HG03558 (cell line): ENCODE results near the gene FAM81A.

ENCODE experiments used
- ATAC-seq: cut with Tn5 transposase; IDR thresholded peaks from one replicate; pipeline ENCODE4 v1.9.1; 2021; ENCODE audit warnings: moderate number of reproducible peaks; ENCODE audit not compliant: unreplicated experiment; ENCODE audit errors: extremely low read depth

FAM81A gene

DNA sequence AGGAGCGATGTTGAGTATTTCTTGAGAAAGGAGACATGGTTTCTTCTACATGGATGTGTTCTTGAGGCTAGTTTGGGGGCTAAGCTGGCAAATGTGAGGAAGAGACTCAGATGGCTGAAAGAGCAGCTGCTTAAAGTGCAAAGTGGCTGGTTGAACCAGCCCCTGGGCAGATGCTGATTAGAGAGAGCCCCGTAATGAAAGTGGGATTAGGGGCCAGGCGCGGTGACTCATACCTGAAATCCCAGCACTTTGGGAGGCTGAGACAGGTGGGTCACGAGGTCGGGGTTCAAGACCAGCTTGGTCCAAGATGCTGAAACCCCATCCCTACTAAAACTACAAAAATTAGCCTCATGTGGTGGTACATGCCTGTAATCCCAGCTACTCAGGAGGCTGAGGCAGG, 98.6 kb downstream of the FAM81A start:
- ATAC-seq: no peak

DNA sequence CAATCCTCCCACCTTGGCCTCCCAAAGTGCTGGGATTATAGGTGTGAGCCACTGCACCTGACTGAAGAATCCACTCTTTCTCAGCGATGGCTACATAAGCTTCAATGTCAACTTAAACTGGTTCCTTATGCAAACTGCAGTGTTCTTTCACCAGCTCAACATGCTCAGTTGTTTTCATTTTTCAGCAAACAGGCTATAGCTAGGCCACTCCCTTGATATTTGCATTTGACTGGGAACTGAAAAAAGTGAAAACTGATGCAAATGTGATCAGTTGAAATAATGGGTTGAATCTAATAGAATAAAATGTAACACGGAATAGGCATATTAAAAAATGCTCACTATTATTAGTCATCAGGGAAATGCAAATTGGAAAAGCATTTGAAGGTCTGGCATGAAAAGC, 99.4 kb downstream of the FAM81A start:
- ATAC-seq: no peak

DNA sequence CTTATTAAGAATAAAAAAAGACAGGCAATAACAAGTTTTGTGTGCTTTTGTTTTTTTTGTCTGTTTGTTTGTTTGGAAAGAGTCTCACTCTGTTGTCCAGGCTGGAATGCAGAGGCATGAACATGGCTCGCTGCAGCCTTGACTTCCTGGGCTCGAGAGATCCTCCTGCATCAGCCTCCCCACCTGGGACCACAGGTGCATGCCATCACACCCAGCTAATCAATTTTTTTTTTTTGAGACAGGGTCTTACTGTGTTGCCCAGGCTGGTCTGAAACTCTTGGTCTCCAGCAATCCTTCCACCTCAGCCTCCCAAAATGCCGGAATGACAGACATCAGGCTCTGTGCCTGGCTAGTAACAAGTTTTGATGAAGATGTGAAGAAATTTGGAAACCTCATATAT, 100.5 kb downstream of the FAM81A start:
- no peak for ATAC-seq

DNA sequence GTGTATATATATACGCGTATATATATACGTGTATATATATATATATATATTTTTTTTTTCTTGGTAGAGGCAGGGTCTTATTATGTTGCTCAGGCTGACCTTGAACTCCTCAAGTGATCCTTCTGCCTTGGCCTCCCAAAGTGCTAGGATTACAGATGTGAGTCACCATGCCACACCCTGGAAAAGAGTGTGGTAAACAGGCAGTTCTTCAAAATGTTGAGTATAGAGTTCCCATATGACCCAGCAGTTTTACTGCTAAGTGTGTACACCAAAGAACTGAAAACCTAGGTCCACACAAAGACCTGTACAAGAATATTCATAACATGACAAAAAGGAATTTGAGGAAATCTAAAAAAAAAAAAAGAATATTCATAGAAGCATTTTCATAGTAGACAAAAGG, 101.8 kb downstream of the FAM81A start:
- no peak for ATAC-seq

DNA sequence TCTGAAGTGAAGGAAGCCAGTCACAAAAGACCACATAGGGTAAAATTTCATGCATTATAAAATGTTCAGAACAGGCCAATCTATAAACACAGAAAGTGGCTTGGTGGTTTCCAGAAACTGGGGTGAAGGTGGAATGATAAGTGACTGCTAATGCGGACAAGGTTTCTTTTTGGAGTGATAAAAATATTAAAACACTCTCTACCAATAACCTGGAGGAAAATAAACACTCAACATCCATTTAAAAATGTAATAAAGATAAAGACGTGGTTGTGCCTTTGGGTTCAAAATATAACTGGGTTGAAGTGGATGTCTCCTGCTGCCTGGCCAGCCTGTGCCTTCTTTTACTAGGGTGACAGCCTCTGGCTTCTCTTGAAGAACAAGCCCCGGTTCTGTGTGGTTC, 102.7 kb downstream of the FAM81A start:
- no peak for ATAC-seq

DNA sequence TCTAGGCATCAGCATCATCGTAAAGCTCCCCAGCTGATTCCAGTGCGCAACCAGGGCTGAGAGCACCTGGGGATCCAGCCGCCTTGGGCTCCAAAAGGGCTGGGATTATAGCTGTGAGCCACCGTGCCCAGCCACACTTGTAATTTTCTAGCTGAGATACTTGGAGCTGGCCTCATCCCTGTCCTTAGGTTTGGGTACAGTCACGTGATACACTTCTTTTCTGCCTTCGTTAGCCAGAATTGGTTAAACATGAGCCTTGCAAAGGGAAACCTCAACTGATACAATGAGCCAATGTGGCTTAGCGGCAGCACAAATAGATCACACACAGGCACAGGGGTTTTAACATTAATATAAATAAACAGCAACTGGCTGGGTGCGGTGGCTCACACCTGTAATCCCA, 103.8 kb downstream of the FAM81A start:
- ATAC-seq: no peak

DNA sequence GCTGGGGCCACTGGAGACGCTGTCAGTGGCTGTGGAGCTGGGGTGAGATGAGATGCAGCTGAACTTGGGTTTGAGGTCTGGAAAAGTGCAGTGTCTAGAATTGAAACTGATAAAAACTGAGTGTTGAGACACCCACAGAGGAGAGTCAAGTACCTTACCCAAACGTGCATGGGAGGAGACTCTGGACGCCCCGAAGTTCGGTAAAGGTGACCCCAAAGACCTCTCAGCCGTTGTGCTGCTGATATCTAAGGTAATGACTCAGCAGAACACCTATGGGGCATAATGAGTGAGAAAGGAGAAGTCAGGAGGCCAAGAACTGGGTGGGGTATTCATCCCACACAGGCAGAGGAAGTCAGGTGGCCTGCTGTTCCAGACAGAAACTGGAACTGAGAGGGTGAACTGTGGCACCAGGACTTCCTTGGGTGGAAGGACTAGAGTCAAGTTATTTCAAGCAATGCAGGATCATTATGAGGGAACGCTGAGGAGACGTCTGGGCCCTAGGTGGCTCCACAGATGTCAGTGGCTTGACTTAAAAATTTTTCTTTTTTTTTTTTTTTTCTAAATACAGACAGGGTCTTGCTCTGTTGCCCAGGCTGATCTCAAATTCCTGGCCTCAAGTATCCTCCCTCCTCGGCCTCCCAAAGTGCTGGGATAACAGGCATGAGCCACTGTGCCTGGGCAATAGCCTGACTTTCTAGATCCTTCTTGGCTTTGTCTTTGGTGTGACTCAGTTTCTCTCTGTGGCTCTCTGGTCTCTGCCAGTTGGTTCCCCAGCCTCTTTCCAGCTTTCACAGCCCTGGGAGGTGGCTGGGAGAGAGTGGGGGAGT, 105.9 kb downstream of the FAM81A start:
- peak; percentile 48 for ATAC-seq

DNA sequence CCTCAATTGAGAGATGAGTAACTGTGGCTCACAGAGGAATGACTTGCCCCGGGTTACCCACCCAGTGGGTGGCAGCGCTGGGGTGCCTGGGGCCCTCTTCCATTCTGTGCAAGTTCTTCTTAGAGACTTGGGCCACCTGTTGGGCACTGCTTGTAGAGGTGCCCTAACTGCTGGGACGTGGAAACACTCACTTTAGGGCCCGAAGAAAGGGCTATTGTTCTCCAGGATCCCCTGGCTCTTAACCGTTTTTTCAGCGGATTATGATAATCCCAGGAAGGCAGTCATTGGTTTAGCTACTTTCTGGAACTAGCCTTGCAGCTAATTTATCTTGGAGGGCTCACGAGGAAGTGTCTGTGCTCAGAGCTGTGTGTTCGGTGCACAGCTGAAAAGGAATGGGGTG, 107.6 kb downstream of the FAM81A start:
- no peak for ATAC-seq

DNA sequence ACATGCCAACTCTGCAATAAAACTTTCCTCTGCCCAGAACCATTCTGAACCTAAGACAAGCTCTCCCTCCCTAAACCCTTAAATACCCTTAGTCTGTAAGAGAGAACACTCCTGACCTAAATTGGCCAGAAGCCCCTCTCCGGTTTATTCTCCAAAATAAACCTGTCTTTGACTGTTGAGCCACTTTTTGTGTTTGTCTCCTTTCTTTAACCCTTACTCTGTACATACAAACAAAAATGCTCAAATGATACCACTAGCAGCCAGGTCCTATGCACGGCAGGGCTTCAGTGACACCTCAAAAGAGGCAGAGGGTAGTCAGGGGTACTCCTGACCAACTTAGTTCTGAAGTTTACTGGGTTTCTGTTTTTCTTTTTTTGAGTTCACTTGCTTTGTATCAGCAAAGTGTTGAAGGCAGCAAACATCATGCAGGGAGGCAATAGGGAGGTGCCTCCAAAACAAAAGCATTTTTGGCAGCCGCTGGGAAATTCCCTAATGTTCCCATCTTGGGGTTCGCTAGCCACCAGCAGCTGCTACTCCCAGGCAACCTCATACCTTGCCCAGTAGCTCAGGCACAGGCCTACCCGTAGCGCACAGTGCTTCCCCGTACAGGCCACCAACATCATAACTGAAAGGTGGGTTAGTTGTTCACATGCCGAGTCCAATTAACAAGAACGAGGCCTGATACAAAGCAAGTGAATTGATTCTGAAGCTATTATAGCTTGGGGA, 110.7 kb downstream of the FAM81A start:
- ATAC-seq: no peak

DNA sequence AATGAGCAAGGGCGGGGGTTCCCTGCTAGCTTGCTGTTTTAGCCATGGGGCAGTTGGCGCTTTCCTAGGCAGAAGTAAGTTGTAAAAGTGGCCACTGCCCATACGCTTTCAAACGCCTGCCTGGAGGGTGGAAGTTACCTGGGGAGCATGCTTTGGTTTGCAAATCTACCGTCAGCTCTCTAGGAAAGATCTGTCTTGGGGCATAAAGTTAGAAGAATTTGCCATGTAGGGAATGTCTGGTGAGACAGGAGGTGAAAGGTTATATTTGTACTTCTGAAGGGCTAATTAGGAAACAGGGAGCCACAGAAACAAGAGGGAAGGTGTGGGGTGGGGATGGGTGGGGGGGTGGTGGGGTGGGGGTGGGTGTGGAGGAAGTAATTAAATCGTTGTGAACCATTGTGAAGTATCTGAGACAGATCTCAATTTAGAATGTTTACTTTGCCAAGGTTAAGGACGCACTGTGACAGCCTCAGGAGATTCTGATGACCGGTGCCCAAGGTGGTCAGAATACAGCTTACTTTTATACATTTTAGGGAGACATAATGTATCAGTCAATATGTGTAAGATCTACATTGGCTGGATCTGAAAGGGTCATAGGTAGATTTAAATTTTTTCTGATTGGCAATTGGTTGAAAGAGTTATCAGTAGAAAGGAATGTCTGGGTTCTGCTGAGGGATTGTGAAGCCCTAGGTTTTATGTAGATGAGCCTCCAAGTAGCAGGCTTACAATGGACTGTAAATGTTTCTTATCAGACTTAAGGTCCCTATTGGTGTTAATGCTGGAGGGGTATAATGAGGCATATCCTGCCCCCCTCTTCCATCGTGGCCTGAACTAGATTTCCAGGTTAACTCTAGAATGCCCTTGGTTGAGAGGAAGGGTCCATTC, 111.6 kb downstream of the FAM81A start:
- ATAC-seq: no peak

DNA sequence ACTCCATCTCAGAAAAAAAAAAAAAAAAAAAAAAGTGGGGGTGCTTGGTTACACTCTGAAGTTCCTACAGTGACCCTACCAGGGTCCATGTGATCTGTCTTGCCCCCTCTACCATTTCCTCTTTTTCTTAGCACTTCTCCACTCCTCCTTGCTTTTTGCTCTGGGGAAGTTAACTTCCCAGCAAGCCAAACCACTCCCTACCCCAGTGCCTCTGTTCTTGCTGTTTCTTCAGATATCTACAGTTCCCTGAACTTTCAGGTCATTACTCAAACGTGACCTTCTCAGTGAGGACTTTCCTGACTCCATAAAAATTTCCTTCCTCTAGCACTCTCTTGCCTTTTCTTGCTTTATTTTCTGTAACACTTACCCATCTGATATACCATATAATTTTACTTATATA, 112.5 kb downstream of the FAM81A start:
- ATAC-seq: no peak

DNA sequence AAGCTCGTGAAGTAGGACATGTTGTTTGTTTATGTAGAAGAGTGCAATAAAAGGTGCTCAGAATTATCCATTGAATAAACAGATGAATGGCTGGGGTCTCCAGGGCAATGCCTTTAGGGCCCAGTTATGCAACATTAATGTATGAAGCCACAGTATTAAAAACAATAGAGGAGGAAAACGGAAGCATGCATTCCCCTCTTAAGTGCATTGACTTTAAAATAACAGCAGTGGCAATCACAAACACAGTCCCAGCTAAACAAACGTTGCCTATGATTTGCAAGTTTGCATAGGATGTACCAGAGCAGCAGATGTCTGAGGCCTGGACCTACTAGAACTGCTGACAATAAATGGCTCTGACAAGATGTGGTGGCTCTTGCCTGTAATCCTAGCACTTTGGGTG, 113.0 kb downstream of the FAM81A start:
- ATAC-seq: no peak

DNA sequence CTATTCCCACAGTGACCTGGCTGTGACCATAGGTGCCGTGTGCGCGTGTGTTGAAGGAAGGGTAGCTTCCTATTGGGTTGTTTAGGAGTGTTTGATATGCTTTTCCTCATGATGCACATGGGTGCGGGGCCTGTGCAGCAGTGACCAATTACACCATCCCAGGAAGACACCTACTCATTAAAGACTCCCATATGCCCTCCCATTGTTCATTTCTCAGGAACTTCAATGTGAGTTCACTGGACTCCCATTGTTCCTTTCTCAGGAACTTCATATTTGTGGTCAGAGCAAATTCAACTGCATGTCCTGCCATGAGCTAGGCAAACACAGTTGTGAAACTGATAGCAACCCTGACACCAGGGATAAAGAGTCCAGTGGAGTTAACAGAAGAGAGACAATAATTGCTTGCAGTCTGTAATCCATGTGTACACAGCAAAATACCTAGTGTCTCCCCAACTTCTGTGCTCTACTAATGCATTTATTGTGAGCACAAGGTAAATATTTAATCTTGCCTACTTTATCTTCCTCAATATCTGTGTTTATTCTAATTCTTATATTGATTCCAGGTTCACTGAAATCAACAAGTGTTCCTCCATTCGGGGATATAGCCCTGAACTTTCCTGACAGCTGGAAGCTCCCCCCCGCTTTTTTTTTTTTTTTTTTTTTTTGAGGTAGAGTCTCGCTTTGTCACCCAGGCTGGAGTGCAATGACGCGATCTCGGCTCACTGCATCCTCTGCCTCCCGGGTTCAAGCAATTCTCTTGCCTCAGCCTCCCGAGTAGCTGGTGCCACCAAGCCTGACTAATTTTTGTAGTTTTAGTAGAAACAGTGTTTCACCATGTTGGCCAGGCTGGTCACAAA, 116.1 kb downstream of the FAM81A start:
- no peak for ATAC-seq

DNA sequence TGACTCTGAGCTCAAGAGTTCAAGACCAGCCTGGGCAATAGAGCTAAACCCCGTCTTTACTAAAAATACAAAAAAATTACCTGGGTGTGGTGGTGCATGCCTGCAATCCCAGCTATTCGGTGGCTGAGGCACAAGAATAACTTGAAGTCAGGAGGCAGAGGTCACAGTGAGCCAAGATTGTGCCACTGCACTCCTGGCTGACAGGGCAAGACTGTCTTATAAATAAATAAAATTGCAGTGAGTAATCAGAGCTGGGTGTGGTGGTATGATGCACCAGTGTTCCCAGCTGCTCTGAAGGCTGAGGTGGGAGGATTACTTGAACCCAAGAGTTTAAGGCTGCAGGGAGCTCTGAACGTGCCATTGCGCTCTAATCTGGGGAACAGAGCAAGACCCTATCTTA, 117.7 kb downstream of the FAM81A start:
- no peak for ATAC-seq

DNA sequence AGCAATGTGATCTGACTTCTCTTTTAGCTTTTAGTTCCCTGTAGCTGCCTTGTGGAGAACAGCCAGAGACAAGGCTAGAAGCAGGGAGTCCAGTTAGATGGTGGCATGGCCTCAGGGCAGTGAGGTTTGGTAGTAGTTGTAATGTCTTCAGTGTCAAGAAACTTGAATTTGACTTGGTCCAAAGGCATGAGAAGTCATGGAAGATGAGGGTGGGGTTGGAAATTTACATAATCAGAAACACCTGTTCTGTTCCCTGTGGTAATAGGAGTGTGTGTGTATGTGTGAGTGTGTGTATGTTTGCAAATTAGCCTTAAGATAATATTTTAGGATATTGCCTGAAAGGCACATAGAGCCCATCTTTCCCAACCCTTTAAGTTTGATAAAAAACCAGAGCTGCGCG, 118.4 kb downstream of the FAM81A start:
- ATAC-seq: no peak

DNA sequence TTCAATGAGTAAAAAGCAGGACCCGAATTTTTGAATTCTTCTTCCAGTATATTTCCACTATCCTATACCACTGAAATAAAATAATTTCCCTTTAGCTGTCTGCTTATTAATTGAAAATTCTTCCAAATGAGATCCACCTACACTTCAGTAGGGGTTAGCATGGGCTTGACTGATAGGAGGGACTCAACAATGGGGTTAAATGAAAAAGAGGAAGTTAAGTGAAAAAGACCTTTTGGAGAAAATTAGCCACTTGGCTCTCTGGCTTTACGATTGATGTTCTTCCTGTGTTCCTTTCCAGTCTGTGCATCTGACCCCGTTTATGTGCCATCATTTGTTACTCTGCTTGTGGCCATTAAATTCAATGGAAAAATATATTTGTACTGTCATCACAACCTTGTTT, 119.6 kb downstream of the FAM81A start:
- ATAC-seq: no peak

DNA sequence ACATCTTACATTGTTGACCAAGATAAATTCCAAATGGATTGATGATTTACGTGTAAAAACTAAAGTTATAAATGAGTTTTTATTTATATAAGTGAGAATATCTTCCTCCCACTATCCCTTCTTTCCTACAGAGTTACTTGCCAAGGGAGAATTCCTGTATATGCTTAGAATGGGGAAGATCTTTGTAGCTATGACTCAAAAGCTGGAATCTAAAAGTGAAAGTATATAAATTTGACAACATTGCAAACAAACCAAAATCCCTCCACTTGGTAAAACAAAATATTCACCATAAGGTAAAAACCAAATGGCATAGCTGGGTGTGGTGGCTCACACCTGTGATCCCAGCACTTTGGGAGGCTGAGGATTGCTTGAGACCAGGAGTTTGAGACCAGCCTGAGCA, 120.9 kb downstream of the FAM81A start:
- ATAC-seq: no peak

DNA sequence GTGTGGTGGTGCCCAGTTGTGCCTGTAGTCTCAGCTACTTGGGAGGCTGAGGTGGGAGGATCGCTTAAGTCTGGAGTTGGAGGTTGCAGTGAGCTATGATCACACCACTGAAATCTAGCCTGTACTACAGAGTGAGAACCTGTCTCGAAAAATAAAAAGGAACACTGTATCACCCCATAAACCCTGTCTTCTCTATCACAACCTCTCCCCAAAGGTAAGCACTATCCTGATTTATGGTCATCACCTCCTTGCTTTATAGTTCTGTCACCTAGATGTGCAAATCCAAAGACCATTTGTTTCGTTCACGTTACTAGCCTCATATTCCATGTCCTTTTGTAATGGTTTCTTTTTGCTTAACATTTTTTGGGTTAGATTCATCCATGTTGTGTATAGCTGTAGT, 123.6 kb downstream of the FAM81A start:
- ATAC-seq: no peak

DNA sequence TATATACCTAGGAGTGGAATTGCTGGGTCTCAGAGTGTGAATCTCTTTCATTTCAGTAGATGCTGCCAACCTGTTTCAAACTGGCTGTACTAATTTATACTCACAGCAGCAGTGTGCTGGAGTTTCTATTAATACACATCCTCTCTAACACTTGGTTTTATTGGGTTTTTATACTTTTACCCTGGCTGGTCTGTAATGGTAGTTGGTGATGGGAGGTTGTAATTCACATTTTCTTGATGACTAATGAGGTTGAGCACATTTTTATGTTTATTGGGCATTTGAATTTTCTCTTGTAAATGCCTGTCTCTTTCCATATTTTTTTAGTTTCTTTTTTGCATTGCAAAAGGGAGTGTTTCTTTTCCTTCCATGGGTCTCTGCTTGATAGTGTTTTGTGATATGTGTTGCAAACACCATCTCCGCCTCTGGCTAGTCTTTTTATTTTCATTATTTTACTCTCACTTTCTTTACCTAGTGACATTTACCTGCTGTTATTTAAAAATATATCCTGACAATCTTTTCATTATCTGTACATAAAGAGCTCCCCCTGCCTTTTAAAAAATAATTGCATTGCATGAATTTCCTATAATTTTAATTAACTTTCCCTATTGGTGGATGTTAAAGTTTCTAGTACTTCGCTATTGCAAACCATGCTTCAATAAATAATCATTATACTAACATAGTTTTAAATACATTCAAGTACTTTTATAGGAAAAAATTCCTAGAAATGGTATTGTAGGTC, 124.6 kb downstream of the FAM81A start:
- no peak for ATAC-seq
